Fibroblast of lung (primary cell): Measurements from ENCODE around the gene DHDH. TPM values are rescaled to one million over a fixed set of nuclear protein-coding genes. Genes with fewer than 3 reads are reported as not detected.

Experiments used
- DNase-seq, 2 donors: peaks; one replicate each; pipeline versions ENCODE4 v3.0.0 to v3.0.0-alpha.2; 2010; ENCODE audit warnings: low read depth in 2 of 2
- H2AFZ ChIP-seq: 2 replicates; pipeline ENCODE4 v1.5.1; 2012; ENCODE audit warnings: low read length, control low read depth, inconsistent platforms
- H3K27ac ChIP-seq: 2 replicates; pipeline ENCODE4 v1.5.1; 2011; ENCODE audit warnings: low read length, control low read depth; ENCODE audit not compliant: insufficient read depth
- H3K27me3 ChIP-seq: 2 replicates; pipeline ENCODE4 v1.5.1; 2011; ENCODE audit warnings: mild to moderate bottlenecking, low read length; ENCODE audit not compliant: control insufficient read depth, insufficient read depth
- H3K36me3 ChIP-seq: 2 replicates; pipeline ENCODE4 v1.5.1; 2011; ENCODE audit warnings: low read length; ENCODE audit not compliant: control insufficient read depth, insufficient read depth
- H3K4me1 ChIP-seq: 2 replicates; pipeline ENCODE4 v1.5.1; 2011; ENCODE audit warnings: low read length; ENCODE audit not compliant: control insufficient read depth, insufficient read depth; ENCODE audit errors: extremely low read depth
- H3K4me2 ChIP-seq: 2 replicates; pipeline ENCODE4 v1.5.1; 2011; ENCODE audit warnings: low read length, control low read depth; ENCODE audit not compliant: insufficient read depth; ENCODE audit errors: extremely low read depth
- H3K4me3 ChIP-seq, 4 experiments: fragments of 200-600 bp in 1 of 4; sonication (generic) in 1 of 4; replicated peaks in 1 of 4; 2 replicates each; pipeline ENCODE4 v1.5.1; 2011 to 2016; ENCODE audit warnings: low read length in 4 of 4, low read depth in 3 of 4, mild to moderate bottlenecking in 3 of 4, control low read depth in 2 of 4, inconsistent platforms in 1 of 4, mixed read lengths in 1 of 4; ENCODE audit not compliant: insufficient read depth in 1 of 4; ENCODE audit errors: control extremely low read depth in 1 of 4
- H3K79me2 ChIP-seq: 2 replicates; pipeline ENCODE4 v1.5.1; 2012; ENCODE audit warnings: mild to moderate bottlenecking, low read length, inconsistent platforms; ENCODE audit not compliant: control insufficient read depth, insufficient read depth
- H3K9ac ChIP-seq: 2 replicates; pipeline ENCODE4 v1.5.1; 2011; ENCODE audit warnings: mild to moderate bottlenecking, low read length, control low read depth; ENCODE audit not compliant: insufficient read depth
- H3K9me3 ChIP-seq: 2 replicates; pipeline ENCODE4 v1.5.1; 2012; ENCODE audit warnings: low read depth, low read length; ENCODE audit not compliant: control insufficient read depth, insufficient read depth
- H4K20me1 ChIP-seq: 2 replicates; pipeline ENCODE4 v1.5.1; 2011; ENCODE audit warnings: low read length; ENCODE audit not compliant: control insufficient read depth, insufficient read depth; ENCODE audit errors: extremely low read depth
- CTCF ChIP-seq, 2 donors: IDR thresholded peaks in 1 of 2; conservative IDR thresholded peaks in 1 of 2; 1 replicate in 1 of 2; 2 replicates in 1 of 2; pipeline ENCODE4 v1.5.1; 2011 to 2012; ENCODE audit warnings: low read length in 2 of 2, control low read depth in 1 of 2, inconsistent platforms in 1 of 2, low read depth in 1 of 2, mild to moderate bottlenecking in 1 of 2
- EZH2 ChIP-seq: IDR thresholded peaks from 2 replicates; pipeline ENCODE4 v1.5.1; 2012; ENCODE audit warnings: low read length, control low read depth, mild to moderate bottlenecking; ENCODE audit errors: missing control alignments
- polyA plus RNA-seq, 2 donors: library from polyadenylated mRNA; depleted of rRNA in 1 of 2; stranded (reverse) in 1 of 2; unstranded in 1 of 2; fragments of >200 nt; gene quantifications; 2 replicates each; pipeline ENCODE4 v1.2.1, GENCODE V29; 2011 to 2012; ENCODE audit warnings: missing spikeins in 1 of 2
- total RNA-seq: library from RNA; depleted of rRNA; stranded (reverse); fragments of >200 nt; gene quantifications from 2 replicates; pipeline ENCODE4 v1.2.1, GENCODE V29; 2014

DHDH gene
- total and polyA plus RNA-seq, 2 donors (not counting 1 experiment from before 2014, with no cell fraction given) = 0.08 to 0.17 TPM

- peaks cover 8% of the 10 kb centered on the region for H3K4me1 ChIP-seq
- H3K79me2 ChIP-seq = peaks cover 19% of the 10 kb centered on the region
- H3K27me3 ChIP-seq = no peaks in the 10 kb centered on the region
- no peak overlapping the region for H3K4me2 ChIP-seq
- peaks cover 6% of the 10 kb centered on the region for H4K20me1 ChIP-seq
- H3K27ac ChIP-seq = no peak overlapping the region
- no peak overlapping the region for H3K4me3 ChIP-seq
- no peak overlapping the region for H3K9ac ChIP-seq
- TF ChIP-seq CTCF (conservative IDR thresholded peaks at IDR 0.05 in 1 of 2, IDR thresholded peaks at IDR 0.05 in 1 of 2; ENCODE audit: low read depth in 1 of 2, low read length in 2 of 2) (no peak), EZH2 (no peak)
- no peak for DNase-seq
- no peak overlapping the region for H2AFZ ChIP-seq
- peaks cover 22% of the 10 kb centered on the region for H3K36me3 ChIP-seq
- H3K9me3 ChIP-seq = no peaks in the 10 kb centered on the region
Measured at GRCh38 chr19:48968813-48969218, 35.3 kb downstream of the DHDH start.

GRCh38 chr19:48969276-48970138 lies 36.0 kb downstream of the DHDH start:
- H3K4me2 ChIP-seq = no peak overlapping the region
- no peak for DNase-seq

More at GRCh38 chr19:48969276-48970138, 36.0 kb downstream of the DHDH start:
- Histone ChIP-seq H3K9ac (no peak overlapping the region), H4K20me1 (peaks cover 6% of the 10 kb centered on the region), H3K4me1 (peaks cover 2% of the 10 kb centered on the region), H3K9me3 (no peaks in the 10 kb centered on the region), H3K27me3 (no peaks in the 10 kb centered on the region), H3K36me3 (peaks cover 28% of the 10 kb centered on the region), H2AFZ (no peak overlapping the region), H3K79me2 (peaks cover 19% of the 10 kb centered on the region), H3K4me3 (no peak overlapping the region), H3K27ac (no peak overlapping the region)
- TF ChIP-seq CTCF (conservative IDR thresholded peaks at IDR 0.05 in 1 of 2, IDR thresholded peaks at IDR 0.05 in 1 of 2; ENCODE audit: low read depth in 1 of 2, low read length in 2 of 2) = no peak
- TF ChIP-seq EZH2 = no peak
